Measurements from ENCODE around the gene TSPAN1.

The TSPAN1 gene

GRCh38 chr1:46150085-46150484 lies 24.8 kb upstream of the TSPAN1 start:
- no peaks in the 10 kb centered on the region for H3K36me3 ChIP-seq (ENCODE audit: insufficient read depth, low read length)
- H3K9me3 ChIP-seq (ENCODE audit: control insufficient read depth, insufficient read depth, low read length) = no peaks in the 10 kb centered on the region
- H3K4me1 ChIP-seq (ENCODE audit: insufficient read depth, low read length) = no peaks in the 10 kb centered on the region

DNA sequence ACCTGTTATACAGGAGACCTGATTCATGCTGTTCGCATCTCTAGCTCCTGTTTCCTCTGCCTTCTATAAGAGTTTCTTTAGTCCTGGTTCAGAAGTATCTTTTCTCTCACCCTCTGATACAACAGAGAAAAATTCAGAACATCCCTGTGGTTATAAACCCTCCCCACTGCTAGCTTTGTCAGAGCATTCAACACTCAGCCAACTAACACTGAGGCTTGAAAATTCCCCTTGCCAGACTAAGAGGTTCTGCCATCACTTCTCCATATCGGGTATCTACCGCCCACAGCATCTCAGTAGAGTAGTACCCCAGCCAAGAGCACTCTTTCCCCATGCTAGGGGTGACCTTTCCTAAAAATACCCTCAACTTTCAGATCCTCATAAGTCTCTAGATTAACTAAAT lies 22.9 kb upstream of the TSPAN1 start:
- Histone ChIP-seq H3K36me3 (ENCODE audit: insufficient read depth, low read length) (no peaks in the 10 kb centered on the region), H3K9me3 (ENCODE audit: control insufficient read depth, insufficient read depth, low read length) (no peaks in the 10 kb centered on the region), H3K4me1 (ENCODE audit: insufficient read depth, low read length) (no peaks in the 10 kb centered on the region), H3K9ac (ENCODE audit: low read depth, low read length) (no peak overlapping the region)

More at GRCh38 chr1:46150085-46150484, 24.8 kb upstream of the TSPAN1 start:
- H3K9ac ChIP-seq (ENCODE audit: low read depth, low read length) = no peak overlapping the region

DNA sequence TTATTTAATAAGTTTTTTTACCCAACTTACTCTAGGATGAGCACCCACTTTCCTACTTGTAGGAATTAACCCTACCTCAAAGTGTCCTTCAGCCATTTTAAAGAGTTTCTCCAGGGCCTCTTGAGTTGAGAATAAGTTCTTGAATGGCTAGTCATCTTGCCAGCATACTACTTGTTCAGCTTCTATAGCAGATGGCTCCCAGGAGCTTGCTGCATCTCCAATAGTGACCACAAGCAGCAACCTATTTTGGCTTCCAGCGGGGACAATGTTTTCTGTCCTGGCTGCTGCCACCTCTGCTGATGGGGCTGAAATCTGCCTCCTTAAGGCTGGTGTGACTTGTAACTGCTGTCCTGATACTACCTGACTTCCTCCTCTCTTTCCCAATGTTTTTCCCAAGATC lies 21.7 kb upstream of the TSPAN1 start:
- no peak overlapping the region for H3K9ac ChIP-seq (ENCODE audit: low read depth, low read length)
- no peaks in the 10 kb centered on the region for H3K36me3 ChIP-seq (ENCODE audit: insufficient read depth, low read length)
- H3K9me3 ChIP-seq (ENCODE audit: control insufficient read depth, insufficient read depth, low read length) = no peaks in the 10 kb centered on the region
- no peaks in the 10 kb centered on the region for H3K4me1 ChIP-seq (ENCODE audit: insufficient read depth, low read length)

DNA sequence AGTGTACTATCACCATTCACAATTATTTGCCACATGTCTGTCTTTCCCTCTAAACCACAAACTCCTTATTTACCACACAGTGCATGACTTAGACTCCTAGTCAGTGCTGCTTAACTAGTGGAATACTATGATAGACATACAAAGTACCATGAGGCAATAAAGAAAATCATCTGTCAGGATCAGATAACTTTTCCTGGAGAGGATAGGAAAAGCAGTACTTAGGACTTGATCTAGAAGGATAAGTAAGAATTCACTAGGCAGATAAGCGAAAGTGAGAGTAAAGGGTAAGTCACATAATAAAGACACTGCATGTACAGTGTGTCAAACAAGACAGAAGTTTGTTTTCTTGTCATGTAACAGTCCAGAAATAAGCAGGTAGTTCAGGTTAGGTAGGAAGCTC lies 21.2 kb upstream of the TSPAN1 start:
- Histone ChIP-seq H3K4me1 (ENCODE audit: insufficient read depth, low read length) (no peaks in the 10 kb centered on the region), H3K9ac (ENCODE audit: low read depth, low read length) (no peak overlapping the region), H3K36me3 (ENCODE audit: insufficient read depth, low read length) (no peaks in the 10 kb centered on the region), H3K9me3 (ENCODE audit: control insufficient read depth, insufficient read depth, low read length) (no peaks in the 10 kb centered on the region)

- Histone ChIP-seq H3K9me3 (ENCODE audit: control insufficient read depth, insufficient read depth, low read length) (no peaks in the 10 kb centered on the region), H3K36me3 (ENCODE audit: insufficient read depth, low read length) (no peaks in the 10 kb centered on the region), H3K4me1 (ENCODE audit: insufficient read depth, low read length) (no peaks in the 10 kb centered on the region), H3K9ac (ENCODE audit: low read depth, low read length) (no peak overlapping the region)
Measured at GRCh38 chr1:46157916-46158311, 17.0 kb upstream of the TSPAN1 start.

GRCh38 chr1:46158312-46159281 lies 16.3 kb upstream of the TSPAN1 start:
- Histone ChIP-seq H3K9ac (ENCODE audit: low read depth, low read length) (no peak overlapping the region), H3K4me1 (ENCODE audit: insufficient read depth, low read length) (no peaks in the 10 kb centered on the region), H3K36me3 (ENCODE audit: insufficient read depth, low read length) (no peaks in the 10 kb centered on the region), H3K9me3 (ENCODE audit: control insufficient read depth, insufficient read depth, low read length) (no peaks in the 10 kb centered on the region)

DNA sequence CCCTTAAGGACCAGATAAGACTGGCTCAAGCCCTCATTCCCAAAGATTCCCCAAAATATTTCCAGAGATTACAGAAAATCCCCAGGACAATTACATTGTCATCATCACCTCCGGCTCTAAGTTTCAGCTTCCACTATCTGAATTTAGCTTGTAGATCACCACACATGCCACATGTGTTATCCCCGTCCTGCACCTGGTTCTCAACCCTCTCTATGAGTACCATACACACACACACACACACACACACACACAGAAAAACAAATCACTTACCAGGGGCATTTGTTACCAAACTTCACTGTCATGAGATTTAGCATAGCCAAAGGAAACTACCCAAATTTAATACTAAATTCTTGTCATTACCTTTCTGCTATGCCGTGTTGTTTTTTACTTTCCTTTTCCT lies 15.4 kb upstream of the TSPAN1 start:
- no peak overlapping the region for H3K9ac ChIP-seq (ENCODE audit: low read depth, low read length)
- no peaks in the 10 kb centered on the region for H3K9me3 ChIP-seq (ENCODE audit: control insufficient read depth, insufficient read depth, low read length)
- H3K4me1 ChIP-seq (ENCODE audit: insufficient read depth, low read length) = no peaks in the 10 kb centered on the region
- no peaks in the 10 kb centered on the region for H3K36me3 ChIP-seq (ENCODE audit: insufficient read depth, low read length)

DNA sequence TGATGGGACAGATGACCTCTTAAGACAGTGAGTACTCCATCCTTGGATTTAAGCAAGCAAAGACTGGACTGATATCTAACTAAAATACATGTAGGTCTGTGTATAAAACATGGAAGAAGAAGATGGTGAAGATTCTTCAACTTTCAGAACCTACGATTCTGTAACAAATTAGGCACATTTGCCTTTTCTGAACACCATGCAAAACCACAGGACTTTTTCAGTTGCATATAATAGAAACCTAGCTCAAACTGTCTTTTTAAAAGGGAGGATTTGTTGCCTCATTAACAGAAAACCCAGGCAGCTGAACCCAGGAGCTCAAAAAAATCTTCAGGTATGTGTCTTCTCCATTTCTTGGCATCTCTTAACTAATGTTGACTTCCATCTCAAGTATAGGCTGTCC lies 14.7 kb upstream of the TSPAN1 start:
- H3K9me3 ChIP-seq (ENCODE audit: control insufficient read depth, insufficient read depth, low read length) = no peaks in the 10 kb centered on the region
- H3K36me3 ChIP-seq (ENCODE audit: insufficient read depth, low read length) = no peaks in the 10 kb centered on the region
- H3K9ac ChIP-seq (ENCODE audit: low read depth, low read length) = no peak overlapping the region
- no peaks in the 10 kb centered on the region for H3K4me1 ChIP-seq (ENCODE audit: insufficient read depth, low read length)

DNA sequence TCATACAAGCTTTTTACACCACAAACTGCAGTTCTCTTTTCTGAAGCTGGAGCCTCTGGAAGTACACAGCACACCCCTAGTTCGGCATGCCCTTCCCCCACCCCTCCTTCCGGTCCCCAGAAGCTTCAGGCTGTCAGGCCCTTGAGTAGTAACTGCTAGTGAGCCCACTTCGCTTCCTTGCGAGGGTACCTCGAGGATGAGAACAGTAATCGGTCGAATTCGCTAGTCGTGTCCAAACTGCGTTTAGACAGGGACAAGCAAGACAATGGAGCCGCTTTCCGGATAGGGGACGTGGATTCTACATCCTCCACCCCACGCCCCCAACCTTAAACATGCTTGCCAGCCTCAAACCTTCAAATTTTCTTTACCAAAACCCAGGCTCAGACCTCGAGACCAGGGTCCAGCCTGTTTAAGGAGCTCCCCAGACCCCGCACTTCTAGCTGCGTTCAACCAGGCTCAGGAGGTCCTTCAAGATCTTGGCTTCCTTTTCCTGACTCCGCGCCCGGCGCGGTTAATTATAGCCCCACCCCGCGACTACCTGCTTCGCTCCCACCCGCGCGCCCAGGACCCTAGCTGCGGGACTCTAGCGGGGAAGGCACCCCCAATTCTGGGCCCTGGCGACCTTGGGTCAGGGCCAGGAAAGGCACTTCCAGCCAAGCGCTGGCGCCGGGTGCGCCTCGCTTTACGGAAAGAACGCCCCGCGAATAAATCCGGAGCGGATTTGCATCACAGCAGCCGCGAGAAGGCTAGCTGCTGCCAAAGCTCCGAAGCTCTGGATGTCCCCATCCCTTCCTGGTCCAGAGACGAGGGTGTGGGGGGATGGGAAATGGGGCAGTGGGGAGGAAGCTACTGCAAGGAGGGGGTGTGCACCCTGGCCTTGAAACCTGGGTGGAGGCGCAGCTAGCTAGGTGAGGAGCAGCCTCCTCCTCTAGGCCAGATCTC lies 8.1 kb upstream of the TSPAN1 start:
- Histone ChIP-seq H3K9ac (ENCODE audit: low read depth, low read length) (peak overlapping the region; percentile 10; the same call in 1 of the 2 replicates), H3K36me3 (ENCODE audit: insufficient read depth, low read length) (no peaks in the 10 kb centered on the region), H3K9me3 (ENCODE audit: control insufficient read depth, insufficient read depth, low read length) (no peaks in the 10 kb centered on the region), H3K4me1 (ENCODE audit: insufficient read depth, low read length) (no peaks in the 10 kb centered on the region)

DNA sequence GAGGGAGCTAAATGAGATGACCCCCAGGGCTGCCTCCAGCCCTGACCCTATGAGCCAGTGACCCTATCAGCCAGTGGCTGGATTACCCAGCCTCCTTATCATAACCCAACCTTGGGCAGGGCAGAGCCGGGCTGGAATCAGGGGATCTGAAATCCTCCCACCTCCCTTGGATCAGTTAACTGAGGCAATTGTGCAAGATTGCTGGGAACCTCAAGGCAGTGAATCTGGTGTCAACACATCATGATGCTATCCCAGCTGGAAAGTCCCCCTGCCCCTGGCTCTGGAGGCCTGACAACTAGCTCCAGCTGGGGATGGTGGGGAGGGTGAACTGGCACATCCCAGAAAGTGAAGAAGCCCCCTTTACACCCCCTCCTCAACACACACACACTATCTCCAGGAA lies 6.4 kb upstream of the TSPAN1 start:
- Histone ChIP-seq H3K36me3 (ENCODE audit: insufficient read depth, low read length) (no peaks in the 10 kb centered on the region), H3K9me3 (ENCODE audit: control insufficient read depth, insufficient read depth, low read length) (no peaks in the 10 kb centered on the region), H3K9ac (ENCODE audit: low read depth, low read length) (no peak overlapping the region), H3K4me1 (ENCODE audit: insufficient read depth, low read length) (peaks cover 6% of the 10 kb centered on the region)

DNA sequence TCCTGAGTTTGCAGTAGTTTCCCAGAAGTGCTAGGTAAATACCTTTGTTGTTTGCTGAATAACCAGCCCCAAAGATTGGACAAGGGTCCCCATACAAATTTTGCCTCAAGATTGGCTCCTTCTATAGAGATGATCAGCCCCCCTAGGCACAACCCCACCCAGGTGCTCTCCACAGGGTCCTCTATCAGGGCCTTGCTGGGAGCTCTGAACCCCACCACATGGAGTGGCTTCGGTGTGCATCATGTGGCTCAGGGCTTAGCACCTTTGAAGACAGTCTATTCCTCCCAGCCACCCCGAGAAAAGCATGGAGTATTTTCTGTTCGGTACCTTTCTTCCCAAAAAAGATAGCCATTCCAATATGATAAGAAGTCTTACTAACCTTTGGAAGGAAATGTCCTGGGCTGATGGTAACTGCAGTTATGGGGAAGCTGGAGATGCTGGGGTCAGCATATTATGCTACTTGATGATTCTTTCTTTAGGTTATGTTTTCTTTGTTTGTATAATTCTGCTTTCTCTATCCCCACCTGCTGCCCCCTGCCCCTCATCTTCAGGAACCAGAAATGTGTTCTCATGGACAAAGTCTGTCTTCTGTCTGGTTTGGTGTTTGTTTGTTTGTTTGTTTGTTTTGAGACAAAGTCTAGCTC lies 5.0 kb upstream of the TSPAN1 start:
- H3K4me1 ChIP-seq (ENCODE audit: insufficient read depth, low read length) = peaks cover 21% of the 10 kb centered on the region
- no peaks in the 10 kb centered on the region for H3K36me3 ChIP-seq (ENCODE audit: insufficient read depth, low read length)
- H3K9me3 ChIP-seq (ENCODE audit: control insufficient read depth, insufficient read depth, low read length) = no peaks in the 10 kb centered on the region
- H3K9ac ChIP-seq (ENCODE audit: low read depth, low read length) = no peak overlapping the region

DNA sequence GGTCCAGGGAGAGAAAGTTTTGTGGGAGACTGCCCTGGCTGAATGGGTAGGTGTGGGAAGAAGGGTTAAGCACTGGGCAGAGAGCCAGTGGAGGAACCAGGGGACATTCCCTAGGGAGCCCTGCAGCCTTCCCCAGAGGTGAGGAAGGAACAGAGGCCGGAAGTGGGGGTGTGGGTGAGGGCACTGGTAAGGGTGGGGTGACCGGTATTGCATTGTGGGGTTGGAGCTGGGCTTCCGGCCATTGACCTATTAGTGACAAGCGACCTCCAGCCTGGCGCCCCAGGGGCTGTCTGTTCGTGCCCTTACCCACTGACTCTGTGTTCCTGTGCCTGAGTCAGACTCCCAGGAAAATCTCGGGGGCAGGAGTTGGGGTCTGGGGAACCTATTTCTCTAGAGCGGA lies 3.5 kb upstream of the TSPAN1 start:
- Histone ChIP-seq H3K4me1 (ENCODE audit: insufficient read depth, low read length) (peaks cover 23% of the 10 kb centered on the region), H3K9me3 (ENCODE audit: control insufficient read depth, insufficient read depth, low read length) (no peaks in the 10 kb centered on the region), H3K36me3 (ENCODE audit: insufficient read depth, low read length) (no peaks in the 10 kb centered on the region), H3K9ac (ENCODE audit: low read depth, low read length) (no peak overlapping the region)

GRCh38 chr1:46171871-46172270 lies 3.0 kb upstream of the TSPAN1 start:
- Histone ChIP-seq H3K9ac (ENCODE audit: low read depth, low read length) (no peak overlapping the region), H3K36me3 (ENCODE audit: insufficient read depth, low read length) (no peaks in the 10 kb centered on the region), H3K4me1 (ENCODE audit: insufficient read depth, low read length) (peaks cover 23% of the 10 kb centered on the region), H3K9me3 (ENCODE audit: control insufficient read depth, insufficient read depth, low read length) (no peaks in the 10 kb centered on the region)

GRCh38 chr1:46172321-46172720 lies 2.6 kb upstream of the TSPAN1 start:
- Histone ChIP-seq H3K9me3 (ENCODE audit: control insufficient read depth, insufficient read depth, low read length) (no peaks in the 10 kb centered on the region), H3K9ac (ENCODE audit: low read depth, low read length) (no peak overlapping the region), H3K4me1 (ENCODE audit: insufficient read depth, low read length) (peaks cover 23% of the 10 kb centered on the region)

More at GRCh38 chr1:46172321-46172720, 2.6 kb upstream of the TSPAN1 start:
- no peaks in the 10 kb centered on the region for H3K36me3 ChIP-seq (ENCODE audit: insufficient read depth, low read length)
